ENCODE results near the gene HNF1A. TPM values are rescaled to one million over a fixed set of nuclear protein-coding genes. Genes with fewer than 3 reads are reported as not detected.
"Not testable (repeated sequence)": the region's sequence is repeated elsewhere in the genome, so short reads cannot be mapped to it uniquely, and the experiment has no call there.

Gene HNF1A
- polyA plus RNA-seq, 3 donors from 2014 or later: not detected

GRCh38 chr12:121043067-121043466 is 64.7 kb downstream of the HNF1A start:
- Mint-ChIP-seq H3K27me3 (ENCODE audit: low read depth in 3 of 3) (peaks cover 2 to 11% (median 3%) of the 10 kb centered on the region in 3 donors), H3K4me1 (peaks cover 11 to 19% of the 10 kb centered on the region in 2 donors)

GRCh38 chr12:121047400-121047799 is 69.1 kb downstream of the HNF1A start:
- H3K27ac Mint-ChIP-seq: peak overlapping the region in 1 of 6 donors; percentile 24
- not testable (repeated sequence) for H3K4me1 Mint-ChIP-seq; H3K4me3 Mint-ChIP-seq; H3K36me3 Mint-ChIP-seq; DNase-seq; H3K9me3 Mint-ChIP-seq; H3K27me3 Mint-ChIP-seq (ENCODE audit: low read depth in 3 of 3)

More at GRCh38 chr12:121043067-121043466, 64.7 kb downstream of the HNF1A start:
- H3K9me3 Mint-ChIP-seq: no peaks in the 10 kb centered on the region
- no peak overlapping the region for H3K4me3 Mint-ChIP-seq
- peak overlapping the region in 1 of 6 donors; percentile 37 for H3K27ac Mint-ChIP-seq
- DNase-seq: no peak
- no peaks in the 10 kb centered on the region for H3K36me3 Mint-ChIP-seq

GRCh38 chr12:121048442-121048841 is 70.1 kb downstream of the HNF1A start:
- H3K4me1 Mint-ChIP-seq: no peaks in the 10 kb centered on the region
- peak overlapping the region in 4 of 5 donors; percentile 38 to 80 (median 61) for H3K4me3 Mint-ChIP-seq
- H3K36me3 Mint-ChIP-seq: peaks cover 0 to 4% (median 0%) of the 10 kb centered on the region in 3 donors
- DNase-seq: no peak
- peaks cover 0 to 7% (median 3%) of the 10 kb centered on the region in 3 donors for H3K27me3 Mint-ChIP-seq (ENCODE audit: low read depth in 3 of 3)
- H3K27ac Mint-ChIP-seq: peak overlapping the region in 4 of 6 donors; percentile 40 to 72 (median 58)
- H3K9me3 Mint-ChIP-seq: no peaks in the 10 kb centered on the region

- H3K27ac Mint-ChIP-seq: no peak overlapping the region
- H3K4me3 Mint-ChIP-seq: no peak overlapping the region
- H3K27me3 Mint-ChIP-seq (ENCODE audit: low read depth in 3 of 3): peaks cover 0 to 3% (median 0%) of the 10 kb centered on the region in 3 donors
- H3K9me3 Mint-ChIP-seq: no peaks in the 10 kb centered on the region
- no peak for DNase-seq
- peaks cover 0 to 4% (median 0%) of the 10 kb centered on the region in 3 donors for H3K36me3 Mint-ChIP-seq
- no peaks in the 10 kb centered on the region for H3K4me1 Mint-ChIP-seq
Measured at GRCh38 chr12:121050725-121051124, 72.4 kb downstream of the HNF1A start.

Other genes with a start within 250 kb of the HNF1A start
- 10 to 100 TPM; 10.2 to 18.8 (median 15.6) TPM for gene SPPL3, start 74.2 kb upstream of the HNF1A start, polyA plus RNA-seq
- gene C12orf43, start 37.9 kb downstream of the HNF1A start, polyA plus RNA-seq: 10 to 100 TPM; 11.8 to 24.8 (median 23.9) TPM
- gene OASL, start 60.7 kb downstream of the HNF1A start, polyA plus RNA-seq: 10 to 100 TPM in 2 of 3 donors, 1 to 10 TPM in 1; 7.7 to 21.7 (median 13.2) TPM
- gene P2RX7, start 154.3 kb downstream of the HNF1A start, polyA plus RNA-seq: 10 to 100 TPM in 2 of 3 donors, 1 to 10 TPM in 1; 7.5 to 17.4 (median 12.9) TPM
- 10 to 100 TPM; 38.2 to 49.0 (median 47.7) TPM for gene P2RX4, start 231.6 kb downstream of the HNF1A start, polyA plus RNA-seq